IMR-90 (cell line): ENCODE measurements around the gene ZNF654. TPM values are rescaled to one million over a fixed set of nuclear protein-coding genes. Genes with fewer than 3 reads are reported as not detected.
A peak's percentile ranks its signal among the peaks of the same experiment; 100 is the strongest.

ENCODE experiments used
- ATAC-seq: fragments of 200-7000 bp; cut with Tn5 transposase; 2 replicates; pipeline ENCODE4 v1.9.1; 2020; ENCODE audit warnings: low read depth, mild to moderate bottlenecking, moderate library complexity
- BruUV-seq: library from RNA; stranded (reverse); fragments of 400-500 nt; replicated peaks from 2 replicates; lab custom pipeline; 2021; lab: Mats Ljungman, UMichigan
- CTCF ChIA-PET: fragments of 300-600 bp; formaldehyde crosslinking; extraction: SDS; loops from one replicate; lab custom pipeline; 2021; ENCODE audit warnings: antibody characterized with exemption; lab: Yijun Ruan, JAX
- POLR2A ChIA-PET: fragments of 300-600 bp; sonication (Branson Sonifier 250); formaldehyde crosslinking; loops from one replicate; lab custom pipeline; 2022; ENCODE audit warnings: antibody characterized with exemption; ENCODE audit not compliant: unreplicated experiment; lab: Charles Lee
- DNase-seq: peaks from one replicate; pipeline ENCODE4 v3.0.0; 2013
- H2AFZ ChIP-seq: replicated peaks from 2 replicates; pipeline ENCODE3; 2013; ENCODE audit warnings: low read length, mild to moderate bottlenecking; ENCODE audit not compliant: poor library complexity
- H2AK5ac ChIP-seq: 2 replicates; pipeline ENCODE4 v1.6.1; 2013; ENCODE audit warnings: low read depth, low read length, inconsistent platforms
- H2AK9ac ChIP-seq: replicated peaks from 2 replicates; pipeline ENCODE3; 2013; ENCODE audit warnings: mild to moderate bottlenecking, low read depth, low read length, moderate library complexity; ENCODE audit not compliant: poor library complexity
- H2BK120ac ChIP-seq: 2 replicates; pipeline ENCODE4 v1.6.1; 2013; ENCODE audit warnings: low read depth, low read length, inconsistent platforms
- H2BK15ac ChIP-seq: 3 replicates; pipeline ENCODE4 v1.6.1; 2013; ENCODE audit warnings: low read depth, low read length, inconsistent platforms
- H2BK20ac ChIP-seq: 2 replicates; pipeline ENCODE4 v1.6.1; 2013; ENCODE audit warnings: low read depth, mild to moderate bottlenecking, inconsistent platforms, low read length, moderate library complexity
- H2BK5ac ChIP-seq: 2 replicates; pipeline ENCODE4 v1.6.1; 2013; ENCODE audit warnings: mild to moderate bottlenecking, low read depth, low read length, inconsistent platforms; ENCODE audit not compliant: poor library complexity, severe bottlenecking
- H3K14ac ChIP-seq: replicated peaks from 2 replicates; pipeline ENCODE4 v1.6.1; 2013; ENCODE audit warnings: low read depth, low read length, inconsistent platforms
- H3K18ac ChIP-seq: 2 replicates; pipeline ENCODE4 v1.6.1; 2013; ENCODE audit warnings: low read depth, low read length, control low read depth
- H3K23ac ChIP-seq: 2 replicates; pipeline ENCODE4 v1.6.1; 2013; ENCODE audit warnings: low read depth, low read length, inconsistent platforms
- H3K27ac ChIP-seq: 2 replicates; pipeline ENCODE4 v1.5.1; 2013; ENCODE audit warnings: mild to moderate bottlenecking, control low read depth, low read length; ENCODE audit not compliant: insufficient read depth
- H3K27me3 ChIP-seq: 2 replicates; pipeline ENCODE4 v1.6.1; 2013; ENCODE audit warnings: low read length; ENCODE audit not compliant: control insufficient read depth, insufficient read depth
- H3K36me3 ChIP-seq: 2 replicates; pipeline ENCODE4 v1.6.1; 2013; ENCODE audit warnings: low read length, mixed read lengths; ENCODE audit not compliant: control insufficient read depth, insufficient read depth
- H3K4ac ChIP-seq: 2 replicates; pipeline ENCODE4 v1.6.1; 2013; ENCODE audit warnings: low read depth, low read length, inconsistent platforms
- H3K4me1 ChIP-seq: 2 replicates; pipeline ENCODE4 v1.6.1; 2013; ENCODE audit warnings: low read length, mixed read lengths; ENCODE audit not compliant: control insufficient read depth, insufficient read depth
- H3K4me2 ChIP-seq: 2 replicates; pipeline ENCODE4 v1.6.1; 2013; ENCODE audit warnings: low read depth, mild to moderate bottlenecking, control low read depth, low read length, moderate library complexity
- H3K4me3 ChIP-seq: 2 replicates; pipeline ENCODE4 v1.5.1; 2013; ENCODE audit warnings: low read depth, mild to moderate bottlenecking, control low read depth, low read length, moderate library complexity; ENCODE audit not compliant: insufficient read depth
- H3K56ac ChIP-seq: 2 replicates; pipeline ENCODE4 v1.6.1; 2013; ENCODE audit warnings: low read length, inconsistent platforms; ENCODE audit not compliant: insufficient read depth; ENCODE audit errors: extremely low read depth
- H3K79me1 ChIP-seq, 2 experiments: 2 replicates each; pipeline ENCODE4 v1.6.1; 2013; ENCODE audit warnings: low read length in 2 of 2, inconsistent platforms in 1 of 2, low read depth in 1 of 2
- H3K9ac ChIP-seq: 2 replicates; pipeline ENCODE4 v1.6.1; 2013; ENCODE audit warnings: low read depth, low read length, control low read depth
- H3K9me1 ChIP-seq: 2 replicates; pipeline ENCODE4 v1.6.1; 2013; ENCODE audit warnings: low read length, inconsistent platforms; ENCODE audit not compliant: insufficient read depth
- H3K9me3 ChIP-seq: 2 replicates; pipeline ENCODE4 v1.6.1; 2013; ENCODE audit warnings: low read length; ENCODE audit not compliant: control insufficient read depth, insufficient read depth
- H4K20me1 ChIP-seq: 2 replicates; pipeline ENCODE4 v1.6.1; 2013; ENCODE audit warnings: low read length, inconsistent platforms; ENCODE audit not compliant: insufficient read depth
- H4K5ac ChIP-seq: 2 replicates; pipeline ENCODE4 v1.6.1; 2013; ENCODE audit warnings: mild to moderate bottlenecking, low read depth, low read length, control low read depth
- H4K8ac ChIP-seq, 2 experiments: 2 replicates each; pipeline ENCODE4 v1.6.1; 2013; ENCODE audit warnings: low read depth in 2 of 2, low read length in 2 of 2, control low read depth in 1 of 2, inconsistent platforms in 1 of 2
- H4K91ac ChIP-seq: 2 replicates; pipeline ENCODE4 v1.6.1; 2013; ENCODE audit warnings: low read depth, low read length, inconsistent platforms; ENCODE audit not compliant: insufficient read depth
- BHLHE40 ChIP-seq: fragments of 150-350 bp; IDR thresholded peaks from 2 replicates; pipeline ENCODE4 v1.6.1; 2016; ENCODE audit warnings: mild to moderate bottlenecking, low read depth, low read length
- CTCF ChIP-seq: conservative IDR thresholded peaks from 2 replicates; pipeline ENCODE4 v1.5.1; 2012; ENCODE audit warnings: mild to moderate bottlenecking, low read depth, low read length, improper control_type of control experiment
- ELK1 ChIP-seq: fragments of 150-350 bp; IDR thresholded peaks from 2 replicates; pipeline ENCODE4 v1.6.1; 2016; ENCODE audit warnings: low read depth, mild to moderate bottlenecking, low read length, moderate library complexity, borderline replicate concordance
- MAZ ChIP-seq: IDR thresholded peaks from 2 replicates; pipeline ENCODE4 v1.6.1; 2012; ENCODE audit warnings: low read depth, mild to moderate bottlenecking, low read length, improper control_type of control experiment, moderate library complexity, borderline replicate concordance
- POLR2A ChIP-seq: IDR thresholded peaks from 2 replicates; pipeline ENCODE4 v1.6.1; 2012; ENCODE audit warnings: mild to moderate bottlenecking, low read depth, low read length
- RAD21 ChIP-seq: IDR thresholded peaks from 2 replicates; pipeline ENCODE4 v1.6.1; 2012; ENCODE audit warnings: low read length, improper control_type of control experiment
- RCOR1 ChIP-seq: IDR thresholded peaks from 2 replicates; pipeline ENCODE4 v1.6.1; 2012; ENCODE audit warnings: mild to moderate bottlenecking, low read length, improper control_type of control experiment; ENCODE audit not compliant: insufficient replicate concordance
- WGBS, 2 experiments: methylation state at CpG; one replicate each; pipeline versions ENCODE4 v1.1.5 to v1.1.7; 2013; ENCODE audit warnings: missing lambda C conversion rate in 2 of 2; ENCODE audit not compliant: insufficient read length in 1 of 2; ENCODE audit errors: extremely low coverage in 2 of 2; 5-methylcytosine and 5-hydroxymethylcytosine counted together
- dilution Hi-C: fragments of 300-500 bp; cut with HindIII; formaldehyde crosslinking; loops from one replicate; pipeline ENCODE4 v1.14.3; 2018; ENCODE audit warnings: low sequenced_read_pairs; ENCODE audit not compliant: unreplicated experiment
- in situ Hi-C: fragments of 300-500 bp; cut with MboI; formaldehyde crosslinking; loops from 3 replicates; pipeline ENCODE4 v1.14.3; 2019; ENCODE audit warnings: low sequenced_read_pairs, inconsistent platforms, mixed read lengths
- intact Hi-C: fragments of 100-400 bp; cut with micrococcal nuclease; formaldehyde crosslinking; loops from 2 replicates; pipeline ENCODE4 v1.10.0; 2022
- polyA plus RNA-seq, 3 experiments: library from polyadenylated mRNA; depleted of rRNA; stranded (reverse); fragments of >200 nt; gene quantifications; 2 replicates each; pipeline ENCODE4 v1.2.3, GENCODE V29; 2012; ENCODE audit warnings: low replicate concordance in 1 of 3
- total RNA-seq: library from RNA; depleted of rRNA; stranded (reverse); fragments of >200 nt; gene quantifications from 2 replicates; pipeline ENCODE4 v1.2.3, GENCODE V29; 2012

Gene ZNF654
- total and polyA plus RNA-seq, 2 of the 4 experiments (the other 2 are of a cell fraction): 3.3 to 11.5 TPM

- Histone ChIP-seq H3K4me1 (0 out of 2 replicates have a peak, but pooled peaks cover 1% of the 10 kb centered on the region), H2BK5ac (peak overlapping the region; percentile 95), H3K9me3 (no peaks in the 10 kb centered on the region), H3K4ac (peak overlapping the region; percentile 86), H2AFZ (peak overlapping the region; percentile 86), H3K23ac (peak overlapping the region; percentile 92), H3K9ac (peak overlapping the region; percentile 98), H3K14ac (peak overlapping the region; percentile 98), H4K20me1 (peaks cover 17% of the 10 kb centered on the region), H3K18ac (peak overlapping the region; percentile 26), H4K8ac (peak overlapping the region; percentile 65 to 80), H3K27ac (peak overlapping the region; percentile 99), H3K4me2 (peak overlapping the region; percentile 92), H3K79me1 (peaks cover 7 to 28% of the 10 kb centered on the region in 2 experiments), H2AK5ac (no peak overlapping the region; the same call in 1 of the 2 replicates), H2BK15ac (peak overlapping the region; percentile 57; the same call in 1 of the 3 replicates), H3K36me3 (peaks cover 7% of the 10 kb centered on the region), H3K9me1 (peaks cover 4% of the 10 kb centered on the region; the same call in 1 of the 2 replicates), H3K4me3 (peak overlapping the region; percentile 87), H3K56ac (peak overlapping the region; percentile 92), H2BK120ac (peak overlapping the region; percentile 10; the same call in 1 of the 2 replicates), H2BK20ac (no peak overlapping the region), H2AK9ac (peak overlapping the region; percentile 74), H3K27me3 (no peaks in the 10 kb centered on the region), H4K5ac (peak overlapping the region; percentile 55), H4K91ac (peak overlapping the region; percentile 68; the same call in 1 of the 2 replicates)
- POLR2A ChIA-PET: interaction anchor here (1.1 kb wide), 1 partner anchor 10 kb away, joined by 4 read pairs; no protein-coding TSS in a partner anchor
- intact Hi-C loops (loop anchor here (2.0 to 5.0 kb wide), 5 partner anchors 53 to 1085 kb away; no protein-coding TSS in a partner anchor), in situ Hi-C loops (no loop called here), dilution Hi-C loops (no loop called here)
- ATAC-seq (no peak), DNase-seq (peak; percentile 20)
- CTCF ChIA-PET: interaction anchor here (0.6 kb wide), 1 partner anchor 55 kb away, joined by 3 read pairs; no protein-coding TSS in a partner anchor
- 0% methylated on average over 1 of the region's 16 CpGs; no CpG with 5 or more reads in 1 of the 2 experiments for WGBS, 2 experiments
- no TSS peak for BruUV-seq
- TF ChIP-seq MAZ: no peak
- TF ChIP-seq RAD21: 0 out of 2 replicates have a peak, but pooled peaks have one; percentile 12
- no peak for TF ChIP-seq POLR2A
- TF ChIP-seq ELK1: no peak
- TF ChIP-seq CTCF: peak; percentile 25; the same call in 1 of the 2 replicates
- no peak for TF ChIP-seq RCOR1
- TF ChIP-seq BHLHE40: no peak
Measured at GRCh38 chr3:88057630-88058305, 1.3 kb upstream of the ZNF654 start.
